Breast epithelium (tissue), 4 donors: ENCODE measurements around the gene IGFBP7. TPM values are rescaled to one million over a fixed set of nuclear protein-coding genes. Genes with fewer than 3 reads are reported as not detected.

Source experiments
- DNase-seq, 2 donors: peaks; one replicate each; pipeline ENCODE4 v3.0.0-alpha.2; 2019; ENCODE audit warnings: low spot score in 2 of 2
- H3K27ac ChIP-seq, 2 donors: fragments of 200-600 bp; sonication (generic) in 1 of 2; one replicate each; pipeline ENCODE4 v1.5.1; 2016 to 2019; ENCODE audit warnings: mild to moderate bottlenecking in 1 of 2
- H3K27me3 ChIP-seq, 2 donors: fragments of 200-600 bp; sonication (generic) in 1 of 2; one replicate each; pipeline versions ENCODE4 v1.5.1 to v1.6.0; 2017 to 2019; ENCODE audit warnings: control low read depth in 1 of 2, mild to moderate bottlenecking in 1 of 2
- H3K36me3 ChIP-seq: fragments of 200-600 bp; one replicate; pipeline ENCODE4 v1.5.1; 2019
- H3K4me1 ChIP-seq, 2 donors: fragments of 200-600 bp; sonication (generic); one replicate each; pipeline ENCODE4 v1.5.1; 2016 to 2019; ENCODE audit warnings: control low read depth in 1 of 2
- H3K4me3 ChIP-seq, 3 donors: fragments of 200-600 bp; sonication (generic); 1 replicate in 2 of 3; 2 replicates in 1 of 3; pipeline ENCODE4 v1.5.1; 2016 to 2019; ENCODE audit warnings: mild to moderate bottlenecking in 3 of 3, moderate library complexity in 2 of 3
- H3K9me3 ChIP-seq, 2 donors: fragments of 200-600 bp; sonication (generic) in 1 of 2; one replicate each; pipeline ENCODE4 v1.5.1; 2016 to 2019; ENCODE audit warnings: control low read depth in 1 of 2
- POLR2A ChIP-seq: fragments of 450-650 bp; IDR thresholded peaks from one replicate; pipeline ENCODE4 v1.6.1; 2016; ENCODE audit warnings: antibody characterized with exemption, mild to moderate bottlenecking, moderate library complexity
- POLR2AphosphoS5 ChIP-seq, 3 donors: sonication (generic); formaldehyde crosslinking; IDR thresholded peaks; one replicate each; pipeline ENCODE4 v1.6.1; 2017; ENCODE audit warnings: antibody characterized with exemption in 3 of 3
- intact Hi-C: fragments of 100-400 bp; cut with DNase I; formaldehyde crosslinking; loops from one replicate; pipeline ENCODE4 v1.15.1; 2023; ENCODE audit warnings: low total_unique reads
- total RNA-seq, 3 donors: library from RNA; depleted of rRNA; stranded (reverse); fragments of >200 nt; gene quantifications; one replicate each; pipeline ENCODE4 v1.1.0, GENCODE V29; 2016
- TF ChIP-seq, protein P1 (sequence below), 3 donors: fragments of 450-650 bp; IDR thresholded peaks; one replicate each; pipeline ENCODE4 v1.5.1; 2016 to 2017; ENCODE audit warnings: antibody characterized with exemption in 3 of 3, mild to moderate bottlenecking in 3 of 3, moderate library complexity in 3 of 3

IGFBP7 gene
- total RNA-seq, 3 donors from 2014 or later: 205 to 769 (median 622) TPM

DNA sequence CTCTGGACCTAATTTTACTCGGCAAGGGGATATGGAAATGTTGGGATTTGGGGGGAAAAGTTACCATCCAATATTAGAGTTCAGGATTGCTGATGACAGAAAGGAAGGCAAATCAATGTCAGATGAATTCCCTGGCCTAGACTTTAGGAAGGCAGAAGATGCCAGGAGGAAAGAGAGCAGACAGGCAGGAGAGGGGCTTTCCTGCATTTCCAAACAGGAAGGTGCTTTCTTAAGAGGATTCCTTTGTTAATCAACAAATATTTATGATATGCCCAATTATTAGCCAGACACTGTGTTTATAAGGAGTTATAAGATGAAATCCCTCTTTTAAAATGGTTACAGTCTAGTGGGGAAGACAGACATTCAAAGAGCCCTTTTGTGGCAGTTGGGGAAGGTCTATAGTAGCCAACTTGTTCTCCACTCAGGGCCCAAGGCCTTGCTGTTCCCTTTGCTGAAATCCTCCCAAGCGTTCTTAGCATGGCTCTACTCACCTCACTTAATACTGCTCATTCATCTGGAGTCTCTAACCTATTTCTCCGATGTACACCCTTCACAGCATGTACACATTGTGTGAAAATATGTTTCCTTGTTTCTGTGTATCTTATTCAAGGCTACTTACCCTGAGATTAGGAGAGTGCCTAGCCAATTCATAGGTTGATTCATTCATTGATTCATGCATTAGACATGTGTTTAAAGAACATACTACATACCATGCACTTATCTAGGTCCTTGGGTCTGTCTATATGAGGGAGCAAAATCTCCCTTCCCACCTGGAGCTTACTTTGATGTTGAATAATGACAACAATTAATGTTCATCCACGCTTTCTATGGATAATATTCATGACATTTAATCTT is 5.3 kb downstream of the IGFBP7 start:
- no peaks in the 10 kb centered on the region for H3K9me3 ChIP-seq
- no peaks in the 10 kb centered on the region for H3K4me1 ChIP-seq
- no peak for DNase-seq
- no peaks in the 10 kb centered on the region for H3K27me3 ChIP-seq
- intact Hi-C loops: no loop called here
- TF ChIP-seq POLR2A: no peak
- TF ChIP-seq POLR2AphosphoS5 (IDR thresholded peaks at IDR 0.05): no peak
- TF ChIP-seq, protein P1, sequence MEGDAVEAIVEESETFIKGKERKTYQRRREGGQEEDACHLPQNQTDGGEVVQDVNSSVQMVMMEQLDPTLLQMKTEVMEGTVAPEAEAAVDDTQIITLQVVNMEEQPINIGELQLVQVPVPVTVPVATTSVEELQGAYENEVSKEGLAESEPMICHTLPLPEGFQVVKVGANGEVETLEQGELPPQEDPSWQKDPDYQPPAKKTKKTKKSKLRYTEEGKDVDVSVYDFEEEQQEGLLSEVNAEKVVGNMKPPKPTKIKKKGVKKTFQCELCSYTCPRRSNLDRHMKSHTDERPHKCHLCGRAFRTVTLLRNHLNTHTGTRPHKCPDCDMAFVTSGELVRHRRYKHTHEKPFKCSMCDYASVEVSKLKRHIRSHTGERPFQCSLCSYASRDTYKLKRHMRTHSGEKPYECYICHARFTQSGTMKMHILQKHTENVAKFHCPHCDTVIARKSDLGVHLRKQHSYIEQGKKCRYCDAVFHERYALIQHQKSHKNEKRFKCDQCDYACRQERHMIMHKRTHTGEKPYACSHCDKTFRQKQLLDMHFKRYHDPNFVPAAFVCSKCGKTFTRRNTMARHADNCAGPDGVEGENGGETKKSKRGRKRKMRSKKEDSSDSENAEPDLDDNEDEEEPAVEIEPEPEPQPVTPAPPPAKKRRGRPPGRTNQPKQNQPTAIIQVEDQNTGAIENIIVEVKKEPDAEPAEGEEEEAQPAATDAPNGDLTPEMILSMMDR (IDR thresholded peaks at IDR 0.05): no peak
- H3K4me3 ChIP-seq: peak overlapping the region in 1 of 3 donors; percentile 9
- H3K27ac ChIP-seq: peak overlapping the region in 1 of 2 donors; percentile 67
- no peaks in the 10 kb centered on the region for H3K36me3 ChIP-seq

DNA sequence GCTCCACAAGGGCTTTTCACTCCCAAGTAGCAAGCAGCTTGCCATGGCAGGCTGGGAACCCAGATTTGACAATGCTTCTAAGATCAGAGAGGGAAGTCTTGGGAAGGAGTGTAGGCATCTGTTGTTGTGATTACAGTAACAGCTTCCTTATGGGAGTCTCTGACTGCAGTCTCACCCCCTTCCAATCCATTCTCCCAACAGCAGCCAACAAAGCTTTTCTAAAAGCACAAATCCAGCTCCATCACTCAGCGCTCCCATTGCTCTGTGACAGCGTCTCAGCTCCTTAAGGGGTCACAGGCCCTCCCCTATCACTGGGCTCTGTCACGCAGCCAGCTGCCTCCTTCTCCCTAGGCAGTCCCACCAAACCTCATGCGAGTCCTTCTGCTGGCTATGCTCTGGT is 7.1 kb downstream of the IGFBP7 start:
- no peaks in the 10 kb centered on the region for H3K4me1 ChIP-seq
- H3K4me3 ChIP-seq: peak overlapping the region in 1 of 3 donors; percentile 18
- H3K36me3 ChIP-seq: no peaks in the 10 kb centered on the region
- no peak for DNase-seq
- peak overlapping the region; percentile 43 to 79 for H3K27ac ChIP-seq
- intact Hi-C loops: no loop called here
- TF ChIP-seq POLR2AphosphoS5 (IDR thresholded peaks at IDR 0.05): no peak
- TF ChIP-seq, protein P1 (IDR thresholded peaks at IDR 0.05): no peak
- TF ChIP-seq POLR2A: no peak
- no peaks in the 10 kb centered on the region for H3K9me3 ChIP-seq
- H3K27me3 ChIP-seq: no peaks in the 10 kb centered on the region

DNA sequence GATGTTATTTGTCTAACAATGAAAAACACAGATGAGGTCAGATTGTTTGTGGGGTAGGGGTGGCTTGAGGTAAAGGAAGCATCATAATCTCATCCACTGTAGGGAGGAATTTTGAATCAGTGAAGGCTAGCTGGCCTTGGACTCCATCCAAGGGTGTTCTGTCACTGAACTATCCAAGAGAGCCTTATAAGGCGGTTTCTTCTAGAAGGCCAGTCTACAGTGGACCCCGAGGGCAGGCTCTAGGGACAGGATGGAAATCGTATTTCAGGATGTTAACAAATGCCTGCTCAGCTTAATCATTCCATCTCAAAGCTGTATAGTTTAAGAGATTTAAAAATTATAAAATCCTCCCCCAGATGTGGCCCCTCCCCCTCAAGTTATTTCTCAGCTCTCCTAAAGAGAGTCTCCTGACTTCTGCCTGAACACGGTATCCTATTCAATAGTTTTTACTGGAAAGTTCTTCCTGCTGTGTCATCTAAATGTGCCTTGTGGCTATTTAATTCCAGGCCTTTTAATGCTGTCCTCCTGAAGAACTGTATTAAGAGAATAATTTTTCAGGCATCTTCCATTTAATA is 8.0 kb downstream of the IGFBP7 start:
- TF ChIP-seq POLR2A: no peak
- peak in 1 of 3 donors; percentile 44 for TF ChIP-seq POLR2AphosphoS5 (IDR thresholded peaks at IDR 0.05)
- H3K36me3 ChIP-seq: no peaks in the 10 kb centered on the region
- H3K4me1 ChIP-seq: no peaks in the 10 kb centered on the region
- peak overlapping the region; percentile 43 to 79 for H3K27ac ChIP-seq
- H3K27me3 ChIP-seq: no peaks in the 10 kb centered on the region
- intact Hi-C loops: no loop called here
- H3K4me3 ChIP-seq: no peak overlapping the region
- no peaks in the 10 kb centered on the region for H3K9me3 ChIP-seq
- DNase-seq: peak in 1 of 2 donors; percentile 37

DNA sequence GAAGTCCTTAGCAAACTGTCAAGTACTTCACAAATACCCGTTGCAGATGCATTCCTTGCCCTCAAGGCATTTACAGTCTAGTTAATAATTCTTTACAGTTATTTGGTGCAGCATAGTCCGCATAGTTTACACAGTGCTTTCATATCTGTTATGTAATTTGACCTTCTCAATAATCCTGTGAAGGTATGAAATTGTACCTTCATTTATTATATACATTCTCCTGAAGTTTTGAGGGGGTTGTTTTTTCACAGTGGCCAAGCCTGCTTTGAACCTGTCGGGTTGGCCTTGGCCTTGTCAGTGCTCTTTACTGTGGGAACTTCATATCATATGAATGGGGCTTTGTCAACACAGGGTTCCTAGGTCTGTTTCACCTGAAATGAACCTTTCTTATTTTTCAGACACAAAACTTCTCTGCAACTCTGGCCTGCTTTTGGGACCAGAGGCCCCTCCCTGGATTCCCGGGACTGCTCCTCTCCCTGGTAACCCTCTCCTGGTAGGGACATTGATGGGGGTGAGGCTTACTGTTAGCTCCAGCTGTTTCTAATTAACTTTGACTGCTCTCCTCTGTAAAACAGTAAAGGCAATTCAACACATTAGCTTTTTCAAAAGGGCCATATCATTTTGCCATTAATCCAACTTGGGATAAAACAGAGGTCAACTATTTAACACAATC is 9.1 kb downstream of the IGFBP7 start:
- no peak for DNase-seq
- intact Hi-C loops: no loop called here
- no peaks in the 10 kb centered on the region for H3K27me3 ChIP-seq
- TF ChIP-seq POLR2A: no peak
- no peaks in the 10 kb centered on the region for H3K9me3 ChIP-seq
- no peaks in the 10 kb centered on the region for H3K36me3 ChIP-seq
- peak overlapping the region; percentile 16 to 79 for H3K27ac ChIP-seq
- no peaks in the 10 kb centered on the region for H3K4me1 ChIP-seq
- H3K4me3 ChIP-seq: no peak overlapping the region

DNA sequence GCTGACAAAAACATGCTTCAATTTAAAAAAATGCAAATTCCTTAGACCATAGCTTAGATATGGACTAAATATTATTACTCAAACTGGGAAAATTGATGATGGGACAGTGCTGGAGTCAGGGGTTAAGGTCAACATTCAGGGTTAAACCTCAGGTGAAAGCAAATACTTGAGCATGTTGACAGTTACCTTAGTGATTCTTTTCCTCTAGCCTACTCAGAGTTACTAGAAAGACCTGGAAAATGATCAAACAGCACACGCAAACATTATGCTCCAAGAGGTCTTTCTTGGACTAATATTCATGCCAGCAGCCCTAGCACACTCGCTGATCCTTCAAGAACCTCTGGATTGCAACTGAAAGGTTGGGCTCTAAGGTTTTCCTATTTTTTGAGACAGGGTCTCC is 10.8 kb downstream of the IGFBP7 start:
- intact Hi-C loops: no loop called here
- Histone ChIP-seq H3K27ac (peak overlapping the region; percentile 1 to 26), H3K9me3 (no peaks in the 10 kb centered on the region), H3K4me1 (no peaks in the 10 kb centered on the region), H3K27me3 (no peaks in the 10 kb centered on the region), H3K36me3 (no peaks in the 10 kb centered on the region), H3K4me3 (no peak overlapping the region)
- TF ChIP-seq POLR2A: no peak
- no peak for TF ChIP-seq POLR2AphosphoS5 (IDR thresholded peaks at IDR 0.05)
- TF ChIP-seq, protein P1 (IDR thresholded peaks at IDR 0.05): no peak
- no peak for DNase-seq

DNA sequence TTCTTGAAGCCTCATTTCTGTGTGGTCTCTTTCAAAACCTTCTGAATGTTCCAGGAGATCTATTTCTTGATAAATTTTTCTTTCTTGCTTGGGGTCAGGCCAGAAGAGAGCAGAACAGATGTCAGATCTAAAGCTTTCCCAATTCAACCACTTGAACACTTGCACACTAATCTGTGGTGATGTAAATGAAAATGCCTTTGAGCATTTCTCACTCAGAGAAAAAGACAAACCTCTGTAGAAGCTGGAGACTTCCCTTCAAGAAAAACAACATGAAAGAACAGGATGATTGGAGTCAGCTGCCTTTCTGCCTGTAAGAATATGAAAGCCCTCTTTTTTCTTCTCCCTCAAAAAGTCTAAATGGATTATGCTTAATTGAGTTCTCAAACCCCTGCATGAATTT is 11.2 kb downstream of the IGFBP7 start:
- TF ChIP-seq, protein P1 (IDR thresholded peaks at IDR 0.05): no peak
- no peak for TF ChIP-seq POLR2AphosphoS5 (IDR thresholded peaks at IDR 0.05)
- TF ChIP-seq POLR2A: no peak
- no peak for DNase-seq
- intact Hi-C loops: no loop called here
- no peaks in the 10 kb centered on the region for H3K9me3 ChIP-seq
- H3K27me3 ChIP-seq: no peaks in the 10 kb centered on the region
- no peak overlapping the region for H3K4me3 ChIP-seq
- no peaks in the 10 kb centered on the region for H3K4me1 ChIP-seq
- H3K27ac ChIP-seq: peak overlapping the region; percentile 1 to 26
- no peaks in the 10 kb centered on the region for H3K36me3 ChIP-seq
